ENCODE data around the gene NFE2L2.

DNA sequence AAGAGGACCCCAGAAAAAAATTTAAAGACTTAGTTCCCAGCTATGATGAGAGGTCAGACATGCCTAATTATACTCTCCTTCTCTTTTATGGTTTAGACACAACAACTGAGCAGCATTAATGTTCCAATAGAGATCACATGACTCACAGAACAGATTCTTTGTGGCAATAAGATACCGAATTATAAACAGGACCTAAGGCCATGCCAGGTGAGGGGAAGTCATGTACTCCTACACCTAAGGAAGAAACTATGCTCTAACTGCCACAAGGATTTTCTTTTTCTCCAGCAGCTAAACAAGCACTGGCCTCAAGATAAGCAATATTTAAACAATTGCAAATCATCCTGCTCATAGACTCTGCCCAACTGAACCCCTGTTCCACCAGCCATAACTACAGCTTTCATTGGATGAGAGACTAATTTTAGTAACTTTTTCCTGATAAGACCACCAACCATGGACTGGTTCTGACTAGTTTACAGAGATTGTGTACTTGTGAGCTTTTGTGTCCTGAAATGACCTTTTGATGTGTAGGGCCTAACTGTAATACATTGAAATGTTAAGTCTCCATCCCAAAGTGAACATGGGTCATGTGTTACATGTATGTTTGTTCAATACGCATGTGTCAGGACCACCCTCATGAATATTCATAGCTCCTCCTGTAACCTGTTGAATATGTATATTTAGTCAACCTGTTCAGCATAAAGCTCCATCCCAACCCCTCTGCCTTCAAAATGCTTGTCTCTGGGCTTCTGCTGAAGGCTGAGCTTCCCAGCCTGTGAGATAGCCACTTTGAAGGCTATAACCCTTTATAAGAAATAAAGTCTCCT, 21.6 kb upstream of the NFE2L2 start:
- TF ChIP-seq, protein P1, sequence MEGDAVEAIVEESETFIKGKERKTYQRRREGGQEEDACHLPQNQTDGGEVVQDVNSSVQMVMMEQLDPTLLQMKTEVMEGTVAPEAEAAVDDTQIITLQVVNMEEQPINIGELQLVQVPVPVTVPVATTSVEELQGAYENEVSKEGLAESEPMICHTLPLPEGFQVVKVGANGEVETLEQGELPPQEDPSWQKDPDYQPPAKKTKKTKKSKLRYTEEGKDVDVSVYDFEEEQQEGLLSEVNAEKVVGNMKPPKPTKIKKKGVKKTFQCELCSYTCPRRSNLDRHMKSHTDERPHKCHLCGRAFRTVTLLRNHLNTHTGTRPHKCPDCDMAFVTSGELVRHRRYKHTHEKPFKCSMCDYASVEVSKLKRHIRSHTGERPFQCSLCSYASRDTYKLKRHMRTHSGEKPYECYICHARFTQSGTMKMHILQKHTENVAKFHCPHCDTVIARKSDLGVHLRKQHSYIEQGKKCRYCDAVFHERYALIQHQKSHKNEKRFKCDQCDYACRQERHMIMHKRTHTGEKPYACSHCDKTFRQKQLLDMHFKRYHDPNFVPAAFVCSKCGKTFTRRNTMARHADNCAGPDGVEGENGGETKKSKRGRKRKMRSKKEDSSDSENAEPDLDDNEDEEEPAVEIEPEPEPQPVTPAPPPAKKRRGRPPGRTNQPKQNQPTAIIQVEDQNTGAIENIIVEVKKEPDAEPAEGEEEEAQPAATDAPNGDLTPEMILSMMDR (IDR thresholded peaks at IDR 0.05), result no peak
- no peak for TF ChIP-seq ZFX (IDR thresholded peaks at IDR 0.05; ENCODE audit: borderline replicate concordance)

Measured in 22Rv1 (cell line).